LNCAP (cell line): ENCODE results near the gene SNX10.

ENCODE experiments used
- CTCF ChIP-seq: fragments of 450-650 bp; IDR thresholded peaks from 2 replicates; pipeline ENCODE4 v1.5.1; 2017; ENCODE audit warnings: mild to moderate bottlenecking

The SNX10 gene

GRCh38 chr7:26388256-26388655 lies 96.6 kb downstream of the SNX10 start:
- no peak for TF ChIP-seq CTCF

GRCh38 chr7:26390016-26390415 lies 98.4 kb downstream of the SNX10 start:
- no peak for TF ChIP-seq CTCF

- TF ChIP-seq CTCF, result no peak
Measured at GRCh38 chr7:26393818-26394217, 102.2 kb downstream of the SNX10 start.

GRCh38 chr7:26397332-26397731 lies 105.7 kb downstream of the SNX10 start:
- TF ChIP-seq CTCF, result no peak

- no peak for TF ChIP-seq CTCF
Measured at GRCh38 chr7:26397796-26398426, 106.2 kb downstream of the SNX10 start.

- TF ChIP-seq CTCF, result no peak
Measured at GRCh38 chr7:26398427-26398755, 106.7 kb downstream of the SNX10 start.

GRCh38 chr7:26398756-26399509 lies 107.3 kb downstream of the SNX10 start:
- TF ChIP-seq CTCF, result no peak; the same call in 1 of the 2 replicates
